GM23338 (cell line): ENCODE measurements around the gene NKAPD1. TPM values are rescaled to one million over a fixed set of nuclear protein-coding genes. Genes with fewer than 3 reads are reported as not detected.

Experiments used
- CTCF ChIP-seq, 2 experiments: fragments of 200-600 bp in 1 of 2; sonication (generic) in 1 of 2; conservative IDR thresholded peaks; 2 replicates each; pipeline versions ENCODE4 v1.5.1 to v1.6.1; 2016 to 2017; ENCODE audit warnings: antibody characterized with exemption in 2 of 2, low read depth in 2 of 2, mild to moderate bottlenecking in 2 of 2, moderate library complexity in 1 of 2
- ETS1 ChIP-seq: IDR thresholded peaks from 2 replicates; pipeline ENCODE4 v1.6.1; 2016; ENCODE audit warnings: antibody characterized with exemption
- EZH2 ChIP-seq: fragments of 200-600 bp; sonication (generic); IDR thresholded peaks from one replicate; pipeline ENCODE4 v1.8.0; 2017; ENCODE audit warnings: antibody characterized with exemption, mild to moderate bottlenecking, low read depth; ENCODE audit not compliant: unreplicated experiment
- JUNB ChIP-seq: IDR thresholded peaks from one replicate; pipeline ENCODE4 v1.6.1; 2016; ENCODE audit warnings: antibody characterized with exemption; ENCODE audit not compliant: unreplicated experiment
- NANOG ChIP-seq: IDR thresholded peaks from 2 replicates; pipeline ENCODE4 v1.6.1; 2016; ENCODE audit warnings: antibody characterized with exemption, borderline replicate concordance
- POLR2AphosphoS5 ChIP-seq: IDR thresholded peaks from 2 replicates; pipeline ENCODE4 v1.6.1; 2016; ENCODE audit warnings: antibody characterized with exemption, low read depth
- STAT1 ChIP-seq: IDR thresholded peaks from one replicate; pipeline ENCODE4 v1.6.1; 2016; ENCODE audit warnings: antibody characterized with exemption; ENCODE audit not compliant: unreplicated experiment
- ZNF114 ChIP-seq: fragments of 250-450 bp; sonication (Bioruptor Pico); IDR thresholded peaks from 2 replicates; pipeline ENCODE4 v1.5.0; 2020; ENCODE audit warnings: mild to moderate bottlenecking, moderate library complexity
- ZNF462 ChIP-seq: fragments of 250-450 bp; sonication (Bioruptor Pico); IDR thresholded peaks from 2 replicates; pipeline ENCODE4 v1.5.0; 2020; ENCODE audit warnings: mild to moderate bottlenecking, moderate library complexity
- polyA plus RNA-seq: library from polyadenylated mRNA; unstranded; fragments of >200 nt; fragmentation: Nextera tagmentation; extraction: Ambion mirVana; gene quantifications from 2 replicates; pipeline ENCODE4 v1.2.1, GENCODE V29; 2016
- small RNA-seq: library from RNA; depleted of rRNA; stranded (forward); fragments of <200 nt; gene quantifications from one replicate; pipeline ENCODE3, GENCODE V24; 2014; ENCODE audit warnings: low replicate concordance
- total RNA-seq: library from RNA; depleted of rRNA; stranded (reverse); fragments of >200 nt; shearing (Covaris generic); gene quantifications from 2 replicates; pipeline ENCODE4 v1.2.3, GENCODE V29; 2014; rRNA removed

NKAPD1 gene
- total and polyA plus RNA-seq, 2 experiments from 2014 or later = 14.6 to 40.6 TPM

GRCh38 chr11:112134473-112134872 is 60.4 kb downstream of the NKAPD1 start (continued):
- no peak for TF ChIP-seq ZNF462 (CRISPR knock-in tag)
- no peak for TF ChIP-seq ZNF114 (CRISPR knock-in tag)
- no peak for TF ChIP-seq ETS1
- TF ChIP-seq CTCF (conservative IDR thresholded peaks at IDR 0.05; ENCODE audit: low read depth in 2 of 2) = no peak
- TF ChIP-seq EZH2 = no peak
- TF ChIP-seq JUNB = no peak
- TF ChIP-seq NANOG = no peak
- no peak for TF ChIP-seq POLR2AphosphoS5
- TF ChIP-seq STAT1 = no peak

Small RNAs within 50 kb of the gene (small RNA-seq; reads per million reads assigned to genes)
- not detected for gene AP000907.3
- gene RNU6-893P = not detected

Other genes with a start within 250 kb of the NKAPD1 start
- gene ALG9, start 202.7 kb upstream of the NKAPD1 start, total RNA-seq = 20.2 and 31.1 TPM in 2 replicates
- gene ALG9, start 202.7 kb upstream of the NKAPD1 start, polyA plus RNA-seq = 24.8 and 25.4 TPM in 2 replicates
- gene FDXACB1, start 195.1 kb upstream of the NKAPD1 start, total RNA-seq = 2.4 and 3.0 TPM in 2 replicates
- gene FDXACB1, start 195.1 kb upstream of the NKAPD1 start, polyA plus RNA-seq = 1.6 TPM in 2 replicates
- 9.9 and 15.8 TPM in 2 replicates for gene CFAP68, start 194.8 kb upstream of the NKAPD1 start, total RNA-seq
- gene CFAP68, start 194.8 kb upstream of the NKAPD1 start, polyA plus RNA-seq = 52.8 and 55.8 TPM in 2 replicates
- gene CRYAB, start 162.5 kb upstream of the NKAPD1 start, total RNA-seq = 6.1 and 6.8 TPM in 2 replicates
- gene CRYAB, start 162.5 kb upstream of the NKAPD1 start, polyA plus RNA-seq = 8.4 and 9.6 TPM in 2 replicates
- gene HSPB2, start 161.6 kb upstream of the NKAPD1 start, total RNA-seq = 1.0 and 3.5 TPM in 2 replicates
- 2.2 and 2.6 TPM in 2 replicates for gene HSPB2, start 161.6 kb upstream of the NKAPD1 start, polyA plus RNA-seq
- gene C11orf52, start 155.4 kb upstream of the NKAPD1 start, total RNA-seq = 1.0 TPM in 1 of 2 replicates, not detected in the other
- 4.1 and 4.7 TPM in 2 replicates for gene C11orf52, start 155.4 kb upstream of the NKAPD1 start, polyA plus RNA-seq
- gene DIXDC1, start 137.0 kb upstream of the NKAPD1 start, total RNA-seq = 17.2 and 18.1 TPM in 2 replicates
- gene DIXDC1, start 137.0 kb upstream of the NKAPD1 start, polyA plus RNA-seq = 9.4 and 9.6 TPM in 2 replicates
- gene DLAT, start 48.9 kb upstream of the NKAPD1 start, total RNA-seq = 58.4 and 66.5 TPM in 2 replicates
- gene DLAT, start 48.9 kb upstream of the NKAPD1 start, polyA plus RNA-seq = 25.2 and 31.8 TPM in 2 replicates
- gene PIH1D2, start 282 bp upstream of the NKAPD1 start, total RNA-seq = 0.16 and 0.80 TPM in 2 replicates
- gene PIH1D2, start 282 bp upstream of the NKAPD1 start, polyA plus RNA-seq = 0.89 and 1.4 TPM in 2 replicates
- 52.4 and 53.9 TPM in 2 replicates for gene TIMM8B, start 12.5 kb downstream of the NKAPD1 start, total RNA-seq
- 251 and 281 TPM in 2 replicates for gene TIMM8B, start 12.5 kb downstream of the NKAPD1 start, polyA plus RNA-seq
- gene SDHD, start 12.6 kb downstream of the NKAPD1 start, total RNA-seq = 127 and 157 TPM in 2 replicates
- 149 and 163 TPM in 2 replicates for gene SDHD, start 12.6 kb downstream of the NKAPD1 start, polyA plus RNA-seq
- 0.28 and 3.5 TPM in 2 replicates for gene IL18, start 89.8 kb downstream of the NKAPD1 start, total RNA-seq
- 1.7 and 1.8 TPM in 2 replicates for gene IL18, start 89.8 kb downstream of the NKAPD1 start, polyA plus RNA-seq
- 0.35 TPM in 1 of 2 replicates, not detected in the other for gene TEX12, start 93.1 kb downstream of the NKAPD1 start, total RNA-seq
- 1.1 TPM in 1 of 2 replicates, not detected in the other for gene TEX12, start 93.1 kb downstream of the NKAPD1 start, polyA plus RNA-seq
- 0.63 and 1.4 TPM in 2 replicates for gene BCO2, start 101.2 kb downstream of the NKAPD1 start, total RNA-seq
- gene BCO2, start 101.2 kb downstream of the NKAPD1 start, polyA plus RNA-seq = 0.59 and 1.1 TPM in 2 replicates
- gene PTS, start 152.1 kb downstream of the NKAPD1 start, total RNA-seq = 19.9 and 29.1 TPM in 2 replicates
- 85.5 and 103 TPM in 2 replicates for gene PTS, start 152.1 kb downstream of the NKAPD1 start, polyA plus RNA-seq
- not detected in 2 replicates for gene PLET1, start 186.6 kb downstream of the NKAPD1 start, total RNA-seq
- not detected in 2 replicates for gene PLET1, start 186.6 kb downstream of the NKAPD1 start, polyA plus RNA-seq